Thyroid gland (tissue), 4 donors: ENCODE results near the gene UBE2H.

Experiments
- POLR2A ChIP-seq, 2 donors: fragments of 450-650 bp; IDR thresholded peaks; one replicate each; pipeline ENCODE4 v1.6.1; 2017; ENCODE audit warnings: antibody characterized with exemption in 2 of 2, mild to moderate bottlenecking in 2 of 2, moderate library complexity in 1 of 2
- TF ChIP-seq, protein P1 (sequence below), 6 experiments: fragments of 200-600 bp in 3 of 6; fragments of 450-650 bp in 3 of 6; sonication (generic) in 3 of 6; IDR thresholded peaks; one replicate each; pipeline ENCODE4 v1.5.1; 2016 to 2019; ENCODE audit warnings: antibody characterized with exemption in 6 of 6, mild to moderate bottlenecking in 2 of 6, inconsistent platforms in 1 of 6, moderate library complexity in 1 of 6

DNA sequence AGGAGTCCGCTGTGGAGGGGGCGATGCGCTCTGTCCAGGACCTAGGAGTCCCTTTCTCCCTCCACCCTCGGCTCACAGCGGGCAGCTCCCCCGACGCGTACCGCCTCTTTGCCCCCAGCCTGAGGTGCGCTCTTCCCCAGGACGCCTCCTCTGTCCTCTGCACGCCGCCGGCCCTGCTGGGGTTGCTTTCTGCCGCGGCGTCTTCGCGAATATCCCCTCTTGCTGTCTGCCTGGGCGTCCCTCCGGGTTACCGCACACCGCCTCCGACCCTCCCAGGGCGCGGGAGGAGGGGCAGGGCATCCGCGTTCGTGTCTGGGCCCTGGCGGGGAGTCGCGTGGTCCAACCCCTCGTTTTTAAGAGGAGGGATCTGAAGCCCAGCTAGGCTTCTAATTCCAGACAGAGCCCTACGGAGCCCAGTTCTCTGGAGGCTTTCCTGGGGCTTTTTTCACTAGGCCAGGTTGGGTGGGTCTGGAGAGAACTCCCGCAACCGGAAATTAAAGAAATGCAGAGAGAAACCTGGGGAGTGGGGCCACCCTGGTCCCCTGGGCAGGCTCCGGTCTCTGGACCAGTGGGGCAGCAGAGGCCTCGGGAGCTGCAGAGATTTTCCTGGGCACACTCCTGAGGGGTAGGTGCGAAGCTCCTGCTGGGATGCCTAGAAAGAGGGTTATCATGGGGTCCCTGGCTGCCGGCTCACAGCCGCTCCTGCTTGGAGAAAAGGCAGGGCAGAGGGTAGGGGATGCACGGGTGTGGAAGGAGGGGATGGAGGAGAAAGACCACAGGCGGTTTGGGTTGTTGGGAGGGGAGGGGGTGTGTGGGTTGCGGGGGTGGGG, 166.9 kb downstream of the UBE2H start:
- TF ChIP-seq, protein P1, sequence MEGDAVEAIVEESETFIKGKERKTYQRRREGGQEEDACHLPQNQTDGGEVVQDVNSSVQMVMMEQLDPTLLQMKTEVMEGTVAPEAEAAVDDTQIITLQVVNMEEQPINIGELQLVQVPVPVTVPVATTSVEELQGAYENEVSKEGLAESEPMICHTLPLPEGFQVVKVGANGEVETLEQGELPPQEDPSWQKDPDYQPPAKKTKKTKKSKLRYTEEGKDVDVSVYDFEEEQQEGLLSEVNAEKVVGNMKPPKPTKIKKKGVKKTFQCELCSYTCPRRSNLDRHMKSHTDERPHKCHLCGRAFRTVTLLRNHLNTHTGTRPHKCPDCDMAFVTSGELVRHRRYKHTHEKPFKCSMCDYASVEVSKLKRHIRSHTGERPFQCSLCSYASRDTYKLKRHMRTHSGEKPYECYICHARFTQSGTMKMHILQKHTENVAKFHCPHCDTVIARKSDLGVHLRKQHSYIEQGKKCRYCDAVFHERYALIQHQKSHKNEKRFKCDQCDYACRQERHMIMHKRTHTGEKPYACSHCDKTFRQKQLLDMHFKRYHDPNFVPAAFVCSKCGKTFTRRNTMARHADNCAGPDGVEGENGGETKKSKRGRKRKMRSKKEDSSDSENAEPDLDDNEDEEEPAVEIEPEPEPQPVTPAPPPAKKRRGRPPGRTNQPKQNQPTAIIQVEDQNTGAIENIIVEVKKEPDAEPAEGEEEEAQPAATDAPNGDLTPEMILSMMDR (IDR thresholded peaks at IDR 0.05): no peak
- TF ChIP-seq POLR2A (IDR thresholded peaks at IDR 0.05): no peak
